GM19023 (cell line): ENCODE measurements around the gene KPNA6.
A peak's percentile ranks its signal among the peaks of the same experiment; 100 is the strongest.
"Not testable (repeated sequence)": the region's sequence is repeated elsewhere in the genome, so short reads cannot be mapped to it uniquely, and the experiment has no call there.

Experiments used
- ATAC-seq: cut with Tn5 transposase; IDR thresholded peaks from one replicate; pipeline ENCODE4 v1.9.1; 2021; ENCODE audit warnings: mild to moderate bottlenecking, moderate library complexity; ENCODE audit not compliant: unreplicated experiment

Gene KPNA6

DNA sequence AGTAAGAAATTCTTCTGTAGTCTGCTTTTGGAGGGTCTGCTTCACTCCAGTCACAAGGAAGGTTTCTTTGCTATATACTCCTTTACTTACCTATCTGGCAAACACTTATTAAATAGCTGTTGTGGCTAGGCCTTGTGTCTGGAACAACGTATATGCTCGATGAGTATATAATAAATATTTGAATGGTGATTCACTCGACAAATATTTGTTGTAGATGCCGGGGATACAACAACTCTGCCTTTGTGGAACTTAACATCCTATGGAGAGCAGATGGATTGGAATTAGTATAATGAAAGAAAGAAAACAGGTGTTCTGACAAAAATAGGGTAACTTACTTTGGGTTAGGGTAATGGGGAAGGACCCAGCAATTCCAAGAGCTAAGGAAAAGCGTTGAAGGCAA is 31.1 kb downstream of the KPNA6 start:
- ATAC-seq = no peak

DNA sequence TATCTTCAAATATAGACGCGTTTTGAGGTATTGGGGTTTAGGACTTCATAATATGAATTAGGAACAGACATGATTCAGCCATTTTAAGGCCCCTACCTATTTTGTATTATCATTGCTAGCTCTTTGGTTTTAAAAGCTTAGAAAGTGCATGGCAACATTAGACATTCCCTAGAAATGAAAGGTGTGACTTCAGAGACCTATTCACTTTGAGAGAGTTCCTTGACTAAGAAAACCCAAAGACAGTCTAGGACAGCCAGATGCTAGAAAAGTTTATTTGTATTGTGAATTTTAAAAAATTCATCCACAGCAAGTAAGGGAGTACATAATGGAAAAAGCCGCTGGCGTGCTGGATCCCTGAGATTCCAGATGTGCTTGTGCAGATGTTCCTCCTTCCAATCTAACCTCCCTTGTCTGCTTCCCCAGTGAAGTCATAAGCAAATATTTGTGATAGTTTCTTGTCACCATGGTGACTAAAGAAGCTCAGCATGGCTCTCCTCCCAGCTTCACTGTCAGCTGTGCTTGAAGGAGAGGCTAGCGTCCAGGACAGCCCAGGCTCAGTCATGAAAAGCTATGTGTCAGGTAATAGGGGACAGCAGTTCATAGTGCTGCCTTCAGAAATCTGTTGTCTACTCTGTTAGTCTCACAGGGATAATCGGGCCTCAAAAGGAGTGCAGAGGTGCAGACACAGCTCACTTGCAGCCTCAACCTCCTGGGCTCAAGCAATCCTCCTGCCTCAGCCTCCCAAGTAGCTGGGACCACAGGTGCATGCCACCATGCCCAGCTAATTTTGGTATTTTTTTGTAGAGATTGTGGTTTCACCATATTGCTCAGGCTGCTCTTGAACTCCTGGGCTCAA is 34.8 kb downstream of the KPNA6 start:
- ATAC-seq = no peak

- not testable (repeated sequence) for ATAC-seq
Observed at GRCh38 chr1:32143302-32143695, 35.4 kb downstream of the KPNA6 start.

DNA sequence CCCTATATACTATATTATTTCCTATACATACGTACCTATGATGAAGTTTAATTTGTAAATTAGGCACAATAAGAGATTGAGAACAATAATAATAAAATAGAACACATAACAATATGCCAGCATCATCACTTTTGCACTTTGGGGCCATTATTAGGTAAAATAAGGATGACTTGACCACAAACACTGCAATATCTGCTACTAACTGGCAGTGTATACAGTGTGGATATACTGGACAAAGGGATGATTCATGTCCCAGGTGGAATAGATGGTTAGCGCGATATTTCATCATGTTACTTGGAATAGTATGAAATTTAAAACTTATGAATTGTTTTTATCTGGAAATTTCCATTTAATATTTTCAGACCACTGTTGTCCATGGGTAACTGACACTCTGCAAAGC is 36.2 kb downstream of the KPNA6 start:
- ATAC-seq = no peak

DNA sequence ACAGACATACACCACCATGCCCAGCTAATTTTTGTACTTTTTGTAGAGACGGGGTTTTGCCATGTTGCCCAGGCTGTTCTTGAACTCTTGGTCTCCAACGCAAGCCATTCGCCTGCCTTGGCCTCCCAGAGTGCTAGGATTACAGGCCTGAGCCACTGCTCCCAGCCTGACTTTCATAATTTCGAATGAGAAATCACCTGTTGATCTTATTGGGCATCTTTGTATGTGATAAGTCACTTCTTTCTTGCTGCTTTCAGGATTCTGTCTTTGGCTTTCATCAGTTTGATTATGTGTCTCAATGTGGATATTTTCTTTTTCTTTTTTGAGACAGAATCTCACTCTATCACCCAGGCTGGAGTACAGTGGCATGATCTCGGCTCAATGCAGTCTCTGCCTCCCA is 39.9 kb downstream of the KPNA6 start:
- not testable (repeated sequence) for ATAC-seq

GRCh38 chr1:32150847-32151246 is 43.0 kb downstream of the KPNA6 start:
- ATAC-seq = no peak

DNA sequence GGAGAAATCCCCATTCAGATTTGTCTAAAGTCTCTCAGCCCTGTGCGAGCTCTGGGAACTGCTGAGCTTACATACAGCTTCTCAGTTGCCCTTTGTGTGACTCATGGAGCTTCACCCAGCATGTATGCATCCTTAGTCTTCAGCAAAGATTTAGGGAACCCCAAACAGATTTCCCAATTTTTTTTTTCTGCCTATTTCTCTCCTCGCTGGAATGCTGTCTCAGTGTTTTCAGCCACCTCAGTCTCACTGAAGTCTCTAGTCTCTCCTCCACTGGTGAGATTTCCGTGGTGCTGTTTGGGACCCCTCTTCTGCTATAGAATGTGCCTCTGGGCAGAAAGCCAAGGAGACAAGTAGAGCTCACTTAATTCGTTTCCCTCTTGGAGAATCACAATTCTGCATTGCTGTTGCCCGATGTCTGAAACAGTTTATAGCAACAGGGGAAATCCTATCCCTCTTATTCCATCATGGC is 43.5 kb downstream of the KPNA6 start:
- no peak for ATAC-seq

- ATAC-seq = no peak
Observed at GRCh38 chr1:32159189-32159588, 51.3 kb downstream of the KPNA6 start.

DNA sequence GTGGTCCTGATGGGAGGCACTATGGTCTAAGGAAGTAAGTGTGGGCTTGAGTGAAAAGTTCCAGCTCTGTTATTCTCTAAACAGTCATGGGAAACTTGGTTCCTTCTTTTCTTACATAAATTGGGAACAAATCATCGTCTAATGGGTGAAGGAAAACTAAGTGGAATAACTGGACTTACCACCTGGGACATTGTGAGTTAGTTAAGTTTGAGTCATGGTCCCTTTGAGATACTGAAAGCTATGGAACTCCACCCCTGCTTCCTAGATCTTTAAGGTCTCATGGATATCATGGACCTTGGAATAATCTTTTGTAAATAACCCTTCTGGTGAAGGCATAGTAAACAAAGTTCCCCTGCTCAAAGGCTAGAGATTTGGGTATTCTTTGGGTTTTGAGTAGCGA is 55.5 kb downstream of the KPNA6 start:
- ATAC-seq = no peak

DNA sequence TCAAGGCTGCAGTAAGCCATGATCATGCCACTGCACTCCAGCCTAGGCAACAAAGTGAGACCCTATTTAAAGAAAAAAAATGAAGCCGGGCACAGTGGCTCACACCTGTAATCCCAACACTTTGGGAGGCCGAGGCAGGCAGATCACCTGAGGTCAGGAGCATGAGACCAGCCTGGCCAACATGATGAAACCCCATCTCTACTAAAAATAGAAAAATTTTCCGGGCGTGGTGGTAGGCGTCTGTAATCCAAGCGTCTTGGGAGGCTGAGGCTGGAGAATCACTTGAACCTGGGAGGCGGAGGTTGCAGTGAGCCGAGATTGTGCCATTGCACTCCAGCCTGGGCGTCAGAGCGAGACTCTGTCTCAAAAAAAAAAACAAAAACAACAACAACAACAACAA is 57.8 kb downstream of the KPNA6 start:
- not testable (repeated sequence) for ATAC-seq

GRCh38 chr1:32170991-32171390 is 63.1 kb downstream of the KPNA6 start:
- ATAC-seq = no peak

DNA sequence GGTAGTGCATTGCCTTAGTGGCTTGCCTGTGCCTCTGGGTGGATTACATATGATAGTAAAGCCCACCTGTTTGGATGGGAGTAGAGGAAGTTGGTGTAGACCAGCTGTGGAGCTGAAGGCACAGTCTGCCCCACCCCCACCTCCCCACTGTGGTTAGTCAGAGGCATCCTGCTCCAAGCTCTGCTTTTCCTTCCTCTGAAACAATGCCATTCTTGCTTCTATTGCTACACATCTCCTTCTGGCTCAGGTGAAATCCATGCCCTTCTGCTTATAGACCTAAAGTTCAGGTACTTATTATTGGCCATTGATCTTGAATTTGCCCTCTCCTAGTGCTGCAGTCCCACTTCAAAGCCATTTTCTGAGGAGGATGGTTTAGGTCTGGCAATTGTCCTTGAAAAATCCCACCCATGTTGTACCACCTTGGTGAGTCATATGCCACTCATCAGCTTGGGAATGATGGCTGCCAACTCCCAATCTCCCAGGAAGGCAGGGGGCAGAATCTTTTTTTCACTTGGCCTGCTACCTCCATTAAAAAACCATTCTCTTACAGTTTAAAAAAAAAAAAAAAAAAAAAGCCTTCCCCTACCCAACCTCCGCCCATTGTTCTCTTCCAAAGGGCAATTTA is 64.9 kb downstream of the KPNA6 start:
- ATAC-seq = no peak

GRCh38 chr1:32178380-32179192 is 70.7 kb downstream of the KPNA6 start:
- no peak for ATAC-seq

- ATAC-seq = no peak
Observed at GRCh38 chr1:32179193-32179442, 71.3 kb downstream of the KPNA6 start.

GRCh38 chr1:32179443-32180185 is 71.8 kb downstream of the KPNA6 start, which contains the start of gene TXLNA:
TXLNA (plus strand) TSS chr1:32179675; CDS start chr1:32180346, 671 bp downstream.
- ATAC-seq = peak; percentile 74

DNA sequence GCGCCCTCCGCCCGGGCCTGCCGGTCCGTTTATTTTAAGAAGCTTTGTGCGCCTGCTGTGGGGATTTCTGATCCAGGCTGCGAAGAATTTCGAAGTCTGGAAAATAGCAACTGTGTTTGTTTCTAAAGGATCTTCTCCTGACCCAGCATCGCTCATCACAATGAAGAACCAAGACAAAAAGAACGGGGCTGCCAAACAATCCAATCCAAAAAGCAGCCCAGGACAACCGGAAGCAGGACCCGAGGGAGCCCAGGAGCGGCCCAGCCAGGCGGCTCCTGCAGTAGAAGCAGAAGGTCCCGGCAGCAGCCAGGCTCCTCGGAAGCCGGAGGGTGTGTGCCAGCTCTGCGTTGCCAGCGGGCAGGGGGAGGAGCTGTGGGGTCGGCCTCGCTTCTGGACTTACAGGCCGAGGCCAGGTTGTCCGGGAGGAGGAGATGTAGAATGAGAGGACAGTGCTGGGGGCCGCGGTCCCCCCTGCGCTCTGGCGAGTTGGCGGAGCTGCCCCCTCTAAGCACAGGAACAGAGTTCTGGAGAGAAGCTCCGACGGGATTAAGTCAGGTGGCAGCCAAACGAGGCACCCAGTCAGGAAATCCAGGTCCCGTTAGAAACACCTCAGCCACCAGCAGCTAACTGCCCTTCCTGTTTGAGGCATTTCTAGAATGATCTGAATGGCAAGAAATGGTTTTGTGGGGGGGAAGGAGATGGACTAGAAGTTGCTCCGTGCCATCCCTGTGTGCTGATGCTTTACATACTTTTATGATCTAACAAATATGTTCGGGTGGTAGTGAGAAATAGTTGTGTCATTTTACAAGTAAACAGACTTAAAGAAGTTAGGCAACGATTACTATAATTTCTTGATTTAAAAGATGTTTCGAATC is 72.6 kb downstream of the KPNA6 start:
- ATAC-seq = peak; percentile 14

DNA sequence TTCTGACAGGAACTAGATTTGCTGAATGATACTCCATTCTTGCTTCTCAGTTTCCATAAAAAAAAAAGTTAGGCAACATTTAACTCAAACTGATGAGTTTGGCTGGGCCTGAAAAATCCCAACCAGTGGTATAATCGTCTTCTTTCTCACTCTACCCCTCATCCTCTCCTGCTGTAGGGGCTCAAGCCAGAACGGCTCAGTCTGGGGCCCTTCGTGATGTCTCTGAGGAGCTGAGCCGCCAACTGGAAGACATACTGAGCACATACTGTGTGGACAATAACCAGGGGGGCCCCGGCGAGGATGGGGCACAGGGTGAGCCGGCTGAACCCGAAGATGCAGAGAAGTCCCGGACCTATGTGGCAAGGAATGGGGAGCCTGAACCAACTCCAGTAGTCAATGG is 73.2 kb downstream of the KPNA6 start:
- ATAC-seq = no peak

- no peak for ATAC-seq
Observed at GRCh38 chr1:32181563-32181962, 73.7 kb downstream of the KPNA6 start.

DNA sequence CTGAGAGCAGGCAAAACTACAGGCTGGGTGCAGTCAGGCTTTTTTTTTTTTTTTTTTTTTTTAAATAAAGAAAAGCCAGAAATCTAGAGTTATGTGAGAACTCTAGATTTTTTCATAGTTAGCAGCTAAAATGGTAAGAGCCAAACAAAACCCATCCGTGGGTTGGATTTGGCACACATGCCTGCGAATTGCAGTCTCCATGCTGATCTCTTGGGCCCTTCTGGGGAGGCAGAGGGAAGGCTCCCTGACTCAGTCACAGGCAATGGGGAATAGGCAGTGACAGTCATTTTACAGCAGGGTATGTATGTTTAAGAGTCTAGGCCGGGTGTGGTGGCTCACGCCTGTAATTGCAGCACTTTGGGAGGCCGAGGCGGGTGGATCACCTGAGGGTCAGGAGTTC is 74.2 kb downstream of the KPNA6 start:
- ATAC-seq = no peak

DNA sequence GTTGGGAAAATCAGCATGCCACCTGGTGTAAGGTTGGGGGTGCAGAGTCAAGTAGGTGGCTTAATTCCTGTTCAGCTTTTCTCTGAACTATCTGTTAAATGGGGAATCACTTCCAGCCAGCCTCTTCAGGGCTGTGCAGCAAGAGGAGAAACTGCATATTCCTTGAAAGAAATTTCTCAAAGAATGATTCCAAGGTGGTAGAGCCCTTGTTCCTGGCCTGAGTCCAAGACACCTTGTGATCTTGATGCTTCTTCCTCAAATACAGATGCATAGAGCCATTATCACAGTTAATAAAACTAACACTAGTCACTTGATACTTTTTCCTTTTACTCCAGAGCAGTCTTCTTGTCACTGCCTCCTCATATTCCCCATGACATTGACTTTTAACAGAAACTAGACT is 76.8 kb downstream of the KPNA6 start:
- no peak for ATAC-seq
